Thymus (tissue), 11 donors: ENCODE results near the gene KCTD7. TPM values are rescaled to one million over a fixed set of nuclear protein-coding genes. Genes with fewer than 3 reads are reported as not detected.
"Not testable (repeated sequence)": the region's sequence is repeated elsewhere in the genome, so short reads cannot be mapped to it uniquely, and the experiment has no call there.

Experiments
- DNase-seq, 9 donors: peaks; one replicate each; pipeline ENCODE4 v3.0.0-alpha.2; 2013; ENCODE audit warnings: low spot score in 9 of 9, low read depth in 6 of 9, missing footprints in 1 of 9
- H3K27ac ChIP-seq, 2 donors: one replicate each; pipeline ENCODE4 v1.5.1; 2013; ENCODE audit warnings: control low read depth in 1 of 2, low read depth in 1 of 2, low read length in 1 of 2, mild to moderate bottlenecking in 1 of 2, moderate library complexity in 1 of 2
- H3K27me3 ChIP-seq, 2 donors: one replicate each; pipeline ENCODE4 v1.5.1; 2013; ENCODE audit warnings: low read length in 1 of 2; ENCODE audit not compliant: control insufficient read depth in 2 of 2, insufficient read depth in 1 of 2
- H3K36me3 ChIP-seq, 2 donors: one replicate each; pipeline ENCODE4 v1.5.1; 2013; ENCODE audit warnings: low read length in 1 of 2, mild to moderate bottlenecking in 1 of 2, moderate library complexity in 1 of 2; ENCODE audit not compliant: control insufficient read depth in 2 of 2, insufficient read depth in 2 of 2
- H3K4me1 ChIP-seq, 2 donors: one replicate each; pipeline ENCODE4 v1.5.1; 2013; ENCODE audit warnings: low read length in 2 of 2; ENCODE audit not compliant: control insufficient read depth in 2 of 2, insufficient read depth in 2 of 2
- H3K4me3 ChIP-seq, 2 donors: one replicate each; pipeline ENCODE4 v1.5.1; 2013; ENCODE audit warnings: low read length in 2 of 2, control low read depth in 1 of 2, mild to moderate bottlenecking in 1 of 2
- H3K9me3 ChIP-seq, 2 donors: one replicate each; pipeline ENCODE4 v1.5.1; 2013; ENCODE audit warnings: low read length in 1 of 2, mild to moderate bottlenecking in 1 of 2; ENCODE audit not compliant: control insufficient read depth in 2 of 2, insufficient read depth in 1 of 2
- WGBS: extraction: QIAGEN DNeasy Blood & Tissue Kit; methylation state at CpG from one replicate; pipeline ENCODE4 v1.1.7; 2013; 5-methylcytosine and 5-hydroxymethylcytosine counted together
- polyA plus RNA-seq: library from polyadenylated mRNA; stranded (reverse); fragments of 200-250 nt; gene quantifications from one replicate; pipeline ENCODE4 v1.2.3, GENCODE V29; 2013
- total RNA-seq: library from RNA; stranded (reverse); fragments of 120-200 nt; gene quantifications from one replicate; pipeline ENCODE4 v1.2.4, GENCODE V29; 2013
- donor health status: healthy.

Gene KCTD7
- total and polyA plus RNA-seq, 2 donors: 3.3 to 7.0 TPM

GRCh38 chr7:66590302-66591057 lies 38.2 kb upstream of the KCTD7 start:
- H3K4me1 ChIP-seq: peaks cover 5 to 18% of the 10 kb centered on the region in 2 donors

GRCh38 chr7:66591058-66591798 lies 37.5 kb upstream of the KCTD7 start:
- not testable (repeated sequence) for H3K9me3 ChIP-seq, H3K27me3 ChIP-seq, H3K36me3 ChIP-seq
- 18% methylated on average over 35 of the region's 35 CpGs for WGBS
- Histone ChIP-seq H3K27ac (peak overlapping the region; percentile 80 to 87), H3K4me1 (peaks cover 5 to 18% of the 10 kb centered on the region in 2 donors), H3K4me3 (peak overlapping the region; percentile 74 to 89)
- DNase-seq: peak in 2 of 9 donors; percentile 2 to 5

More at GRCh38 chr7:66590302-66591057, 38.2 kb upstream of the KCTD7 start:
- H3K27ac ChIP-seq, H3K4me3 ChIP-seq, H3K36me3 ChIP-seq, DNase-seq, H3K27me3 ChIP-seq, H3K9me3 ChIP-seq: not testable (repeated sequence)
- 92% methylated on average over 11 of the region's 11 CpGs for WGBS

- H3K36me3 ChIP-seq: no peaks in the 10 kb centered on the region
- peak overlapping the region; percentile 74 to 89 for H3K4me3 ChIP-seq
- H3K4me1 ChIP-seq: peaks cover 5 to 18% of the 10 kb centered on the region in 2 donors
- peak overlapping the region; percentile 80 to 87 for H3K27ac ChIP-seq
- H3K9me3 ChIP-seq: peaks cover 0 to 3% of the 10 kb centered on the region in 2 donors
- peak; percentile 79 to 94 (median 85) for DNase-seq
- no peaks in the 10 kb centered on the region for H3K27me3 ChIP-seq
- WGBS: under 1% methylated on average over 83 of the region's 83 CpGs
Observed at GRCh38 chr7:66591799-66592596, 36.7 kb upstream of the KCTD7 start.

GRCh38 chr7:66592597-66593146 lies 36.0 kb upstream of the KCTD7 start:
- Histone ChIP-seq H3K4me1 (peaks cover 5 to 18% of the 10 kb centered on the region in 2 donors), H3K27ac (peak overlapping the region in 1 of 2 donors; percentile 80), H3K4me3 (peak overlapping the region; percentile 74 to 89)
- not testable (repeated sequence) for H3K36me3 ChIP-seq, H3K9me3 ChIP-seq, H3K27me3 ChIP-seq, DNase-seq
- 49% methylated on average over 4 of the region's 4 CpGs for WGBS

DNA sequence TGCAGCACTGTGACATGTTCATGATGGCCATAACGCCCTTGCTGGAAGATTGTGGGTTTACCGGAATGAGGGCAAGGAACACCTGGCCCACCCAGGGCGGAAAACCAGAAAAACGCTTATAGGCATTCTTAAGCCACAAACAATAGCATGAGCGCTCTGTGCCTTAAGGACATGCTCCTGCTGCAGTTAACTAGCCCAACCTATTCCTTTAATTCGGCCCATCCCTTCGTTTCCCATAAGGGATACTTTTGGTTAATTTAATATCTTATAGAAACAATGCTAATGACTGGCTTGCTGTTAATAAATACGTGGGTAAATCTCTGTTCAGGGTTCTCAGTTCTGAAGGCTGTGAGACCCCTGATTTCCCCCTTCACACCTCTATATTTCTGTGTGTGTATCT lies 34.6 kb upstream of the KCTD7 start:
- not testable (repeated sequence) for DNase-seq, H3K36me3 ChIP-seq, H3K9me3 ChIP-seq, H3K27ac ChIP-seq, H3K4me3 ChIP-seq, H3K27me3 ChIP-seq
- peaks cover 5 to 18% of the 10 kb centered on the region in 2 donors for H3K4me1 ChIP-seq
- WGBS: 96% methylated on average over 8 of the region's 8 CpGs

- Histone ChIP-seq H3K4me3 (no peak overlapping the region), H3K9me3 (peaks cover 0 to 3% of the 10 kb centered on the region in 2 donors), H3K36me3 (no peaks in the 10 kb centered on the region), H3K4me1 (peaks cover 0 to 4% of the 10 kb centered on the region in 2 donors), H3K27ac (no peak overlapping the region), H3K27me3 (no peaks in the 10 kb centered on the region)
- WGBS: 87% methylated on average over 2 of the region's 2 CpGs
- DNase-seq: no peak
Observed at GRCh38 chr7:66597461-66597860, 31.2 kb upstream of the KCTD7 start.

GRCh38 chr7:66602159-66602558 lies 26.5 kb upstream of the KCTD7 start:
- 95% methylated on average over 3 of the region's 3 CpGs for WGBS
- DNase-seq: no peak
- H3K9me3 ChIP-seq: no peaks in the 10 kb centered on the region
- no peaks in the 10 kb centered on the region for H3K27me3 ChIP-seq
- H3K36me3 ChIP-seq: no peaks in the 10 kb centered on the region
- no peak overlapping the region for H3K27ac ChIP-seq
- no peaks in the 10 kb centered on the region for H3K4me1 ChIP-seq
- H3K4me3 ChIP-seq: no peak overlapping the region

DNA sequence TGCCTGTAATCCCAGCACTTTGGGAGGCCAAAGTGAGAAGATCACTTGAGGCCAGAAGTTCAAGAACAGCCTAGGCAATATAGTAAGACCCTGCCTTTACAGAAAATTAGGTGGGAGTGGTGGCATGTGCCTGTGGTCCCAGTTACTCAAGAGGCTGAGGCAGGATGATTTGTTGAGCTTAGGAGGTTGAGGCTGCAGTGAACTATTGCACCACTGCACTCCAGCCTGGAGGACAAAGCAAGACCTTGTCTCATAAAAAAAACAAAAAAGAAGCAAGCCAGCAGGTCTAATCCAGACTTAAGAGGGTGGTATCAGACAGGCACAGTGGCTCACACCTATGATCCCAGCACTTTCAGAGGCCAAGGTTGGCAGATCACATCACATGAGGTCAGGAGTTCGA lies 24.5 kb upstream of the KCTD7 start:
- Histone ChIP-seq H3K4me1 (no peaks in the 10 kb centered on the region), H3K27me3 (no peaks in the 10 kb centered on the region), H3K27ac (no peak overlapping the region), H3K4me3 (no peak overlapping the region), H3K9me3 (no peaks in the 10 kb centered on the region), H3K36me3 (no peaks in the 10 kb centered on the region)
- WGBS: 96% methylated on average over 1 of the region's 1 CpG
- DNase-seq: no peak
